Panc1 (cell line): ENCODE measurements around the gene SIAH3. TPM values are rescaled to one million over a fixed set of nuclear protein-coding genes. Genes with fewer than 3 reads are reported as not detected.

ENCODE experiments used
- ATAC-seq: fragments of 200-7000 bp; cut with Tn5 transposase; 2 replicates; pipeline ENCODE4 v1.9.1; 2020; ENCODE audit warnings: mild to moderate bottlenecking, moderate library complexity
- Bru-seq: library from RNA; stranded (reverse); fragments of 400-500 nt; gene quantifications from one replicate; lab custom pipeline; 2021; lab: Mats Ljungman, UMichigan
- BruChase-seq, 2 experiments: library from RNA; stranded (reverse); fragments of 400-500 nt; gene quantifications; one replicate each; lab custom pipeline; 2021; lab: Mats Ljungman, UMichigan
- BruUV-seq: library from RNA; stranded (reverse); fragments of 400-500 nt; replicated peaks from 2 replicates; lab custom pipeline; 2021; lab: Mats Ljungman, UMichigan
- CTCF ChIA-PET: fragments of 300-600 bp; sonication (Branson Sonifier 250); formaldehyde crosslinking; loops from one replicate; lab custom pipeline; 2022; ENCODE audit warnings: antibody characterized with exemption; lab: Charles Lee
- POLR2A ChIA-PET: fragments of 300-600 bp; sonication (Branson Sonifier 250); formaldehyde crosslinking; loops from one replicate; lab custom pipeline; 2022; ENCODE audit warnings: antibody characterized with exemption; lab: Charles Lee
- DNase-seq: peaks from one replicate; pipeline ENCODE4 v3.0.0-alpha.2; 2010; ENCODE audit warnings: low read depth, low spot score
- H3K27ac ChIP-seq: 2 replicates; pipeline ENCODE4 v1.5.1; 2011; ENCODE audit warnings: mild to moderate bottlenecking, low read length, inconsistent platforms
- H3K27me3 ChIP-seq: fragments of 200-500 bp; sonication (Bioruptor generic); 2 replicates; pipeline ENCODE4 v1.6.0; 2014; ENCODE audit warnings: low read length, inconsistent platforms; ENCODE audit not compliant: control insufficient read depth, insufficient read depth
- H3K36me3 ChIP-seq: fragments of 200-500 bp; sonication (Bioruptor generic); 2 replicates; pipeline ENCODE4 v1.5.1; 2014; ENCODE audit warnings: inconsistent platforms, mild to moderate bottlenecking, low read length, moderate library complexity; ENCODE audit not compliant: control insufficient read depth, insufficient read depth
- H3K4me1 ChIP-seq: 2 replicates; pipeline ENCODE4 v1.5.1; 2011; ENCODE audit warnings: inconsistent platforms, mild to moderate bottlenecking, low read length, moderate library complexity; ENCODE audit not compliant: control insufficient read depth, insufficient read depth
- H3K4me3 ChIP-seq, 2 experiments: 2 replicates each; pipeline ENCODE4 v1.5.1; 2011 to 2012; ENCODE audit warnings: low read depth in 2 of 2, low read length in 2 of 2, mild to moderate bottlenecking in 2 of 2, inconsistent platforms in 1 of 2, moderate library complexity in 1 of 2
- H3K9me3 ChIP-seq: fragments of 200-500 bp; sonication (Bioruptor generic); 2 replicates; pipeline ENCODE4 v1.5.1; 2014; ENCODE audit warnings: low read depth, mild to moderate bottlenecking, inconsistent platforms, low read length, moderate library complexity; ENCODE audit not compliant: control insufficient read depth, insufficient read depth
- CTCF ChIP-seq: fragments of 450-650 bp; IDR thresholded peaks from 2 replicates; pipeline ENCODE4 v1.5.1; 2017; ENCODE audit warnings: mild to moderate bottlenecking
- REST ChIP-seq, 2 experiments: IDR thresholded peaks; 2 replicates each; pipeline ENCODE4 v1.6.1; 2011 to 2012; ENCODE audit warnings: low read depth in 2 of 2, control low read depth in 1 of 2, low read length in 1 of 2, mild to moderate bottlenecking in 1 of 2, moderate library complexity in 1 of 2; ENCODE audit not compliant: insufficient read depth in 1 of 2
- SIN3A ChIP-seq: IDR thresholded peaks from 2 replicates; pipeline ENCODE4 v1.6.1; 2012; ENCODE audit warnings: low read depth, mild to moderate bottlenecking, low read length, moderate library complexity, borderline replicate concordance; ENCODE audit not compliant: insufficient read depth
- TCF7L2 ChIP-seq: IDR thresholded peaks from 2 replicates; pipeline ENCODE4 v1.6.1; 2011; ENCODE audit warnings: mild to moderate bottlenecking, low read depth, low read length, inconsistent platforms
- in situ Hi-C: cut with HindIII; loops from 2 replicates; pipeline ENCODE4 v1.10.0; 2016; ENCODE audit warnings: low sequenced_read_pairs, low pct_unique_long_range_greater_than_20kb
- intact Hi-C: fragments of 100-400 bp; cut with micrococcal nuclease; formaldehyde crosslinking; loops from one replicate; pipeline ENCODE4 v1.10.0; 2022; ENCODE audit not compliant: unreplicated experiment
- long read RNA-seq: library from polyadenylated mRNA; unstranded; transcript quantifications from one replicate; pipeline ENCODE4 v2.0.0, GENCODE V29; 2021; ENCODE audit not compliant: unreplicated experiment
- polyA plus RNA-seq: library from polyadenylated mRNA; unstranded; fragments of >200 nt; gene quantifications from one replicate; pipeline ENCODE4 v1.2.1, GENCODE V29; 2012; ENCODE audit warnings: missing spikeins; ENCODE audit not compliant: insufficient read length
- total RNA-seq: library from RNA; stranded (reverse); gene quantifications from one replicate; pipeline ENCODE4 v1.2.1, GENCODE V29; 2021; ENCODE audit not compliant: unreplicated experiment

SIAH3 gene
- not detected for total RNA-seq
- polyA plus RNA-seq = not detected
- Bru-seq, nascent RNA = percentile 4 among the genes with signal in this experiment
- BruChase-seq, experiment 1, labeled RNA remaining after a 2-hour chase = not detected
- not detected for BruChase-seq, experiment 2, labeled RNA remaining after a 6-hour chase
- long read RNA-seq = 0 reads

GRCh38 chr13:45851171-45851921, at the start of gene SIAH3:
TSS of gene SIAH3 (minus strand) at chr13:45851753. CDS start at chr13:45851629, 124 bp downstream.
- intact Hi-C loops = no loop called here
- CTCF ChIA-PET = no interaction called here

GRCh38 chr13:45899406-45899805, 47.9 kb upstream of the SIAH3 start:
- H3K27ac ChIP-seq = no peak overlapping the region
- no peaks in the 10 kb centered on the region for H3K36me3 ChIP-seq
- DNase-seq (no peak), ATAC-seq (no peak)
- in situ Hi-C loops = no loop called here
- H3K4me3 ChIP-seq = no peak overlapping the region
- TF ChIP-seq SIN3A = no peak
- TF ChIP-seq CTCF = no peak
- TF ChIP-seq TCF7L2 = no peak
- intact Hi-C loops = no loop called here
- H3K9me3 ChIP-seq = no peaks in the 10 kb centered on the region
- CTCF ChIA-PET = no interaction called here
- H3K27me3 ChIP-seq = peaks cover 2% of the 10 kb centered on the region; the same call in 1 of the 2 replicates
- no TSS peak for BruUV-seq
- no peaks in the 10 kb centered on the region for H3K4me1 ChIP-seq
- POLR2A ChIA-PET = no interaction called here

More at GRCh38 chr13:45851171-45851921, at the start of gene SIAH3:
- DNase-seq (no peak), ATAC-seq (peak; percentile 68)
- Histone ChIP-seq H3K27ac (no peak within 1 kb of the TSS), H3K4me1 (no peaks in the 10 kb centered on the region), H3K27me3 (peaks cover 10% of the 10 kb centered on the region), H3K36me3 (no peaks in the 10 kb centered on the region), H3K4me3 (peak within 1 kb of the TSS; percentile 35 to 36), H3K9me3 (no peaks in the 10 kb centered on the region)
- no TSS peak for BruUV-seq
- in situ Hi-C loops = no loop called here
- POLR2A ChIA-PET = no interaction called here
- TF ChIP-seq TCF7L2 (no peak), CTCF (no peak), REST (IDR thresholded peaks at IDR 0.05; ENCODE audit: insufficient read depth in 1 of 2, low read depth in 2 of 2, low read length in 1 of 2) (no peak), SIN3A (no peak)
